IMR-90 (cell line): ENCODE data around the gene KCNMB1. TPM values are rescaled to one million over a fixed set of nuclear protein-coding genes. Genes with fewer than 3 reads are reported as not detected.

ENCODE experiments used
- ATAC-seq: fragments of 200-7000 bp; cut with Tn5 transposase; 2 replicates; pipeline ENCODE4 v1.9.1; 2020; ENCODE audit warnings: low read depth, mild to moderate bottlenecking, moderate library complexity
- BruUV-seq: library from RNA; stranded (reverse); fragments of 400-500 nt; replicated peaks from 2 replicates; lab custom pipeline; 2021; lab: Mats Ljungman, UMichigan
- CTCF ChIA-PET: fragments of 300-600 bp; formaldehyde crosslinking; extraction: SDS; loops from one replicate; lab custom pipeline; 2021; ENCODE audit warnings: antibody characterized with exemption; lab: Yijun Ruan, JAX
- POLR2A ChIA-PET: fragments of 300-600 bp; sonication (Branson Sonifier 250); formaldehyde crosslinking; loops from one replicate; lab custom pipeline; 2022; ENCODE audit warnings: antibody characterized with exemption; ENCODE audit not compliant: unreplicated experiment; lab: Charles Lee
- DNase-seq: peaks from one replicate; pipeline ENCODE4 v3.0.0; 2013
- H2AFZ ChIP-seq: replicated peaks from 2 replicates; pipeline ENCODE3; 2013; ENCODE audit warnings: low read length, mild to moderate bottlenecking; ENCODE audit not compliant: poor library complexity
- H2AK5ac ChIP-seq: 2 replicates; pipeline ENCODE4 v1.6.1; 2013; ENCODE audit warnings: low read depth, low read length, inconsistent platforms
- H2AK9ac ChIP-seq: replicated peaks from 2 replicates; pipeline ENCODE3; 2013; ENCODE audit warnings: mild to moderate bottlenecking, low read depth, low read length, moderate library complexity; ENCODE audit not compliant: poor library complexity
- H2BK120ac ChIP-seq: 2 replicates; pipeline ENCODE4 v1.6.1; 2013; ENCODE audit warnings: low read depth, low read length, inconsistent platforms
- H2BK15ac ChIP-seq: 3 replicates; pipeline ENCODE4 v1.6.1; 2013; ENCODE audit warnings: low read depth, low read length, inconsistent platforms
- H2BK20ac ChIP-seq: 2 replicates; pipeline ENCODE4 v1.6.1; 2013; ENCODE audit warnings: low read depth, mild to moderate bottlenecking, inconsistent platforms, low read length, moderate library complexity
- H2BK5ac ChIP-seq: 2 replicates; pipeline ENCODE4 v1.6.1; 2013; ENCODE audit warnings: mild to moderate bottlenecking, low read depth, low read length, inconsistent platforms; ENCODE audit not compliant: poor library complexity, severe bottlenecking
- H3K14ac ChIP-seq: replicated peaks from 2 replicates; pipeline ENCODE4 v1.6.1; 2013; ENCODE audit warnings: low read depth, low read length, inconsistent platforms
- H3K18ac ChIP-seq: 2 replicates; pipeline ENCODE4 v1.6.1; 2013; ENCODE audit warnings: low read depth, low read length, control low read depth
- H3K23ac ChIP-seq: 2 replicates; pipeline ENCODE4 v1.6.1; 2013; ENCODE audit warnings: low read depth, low read length, inconsistent platforms
- H3K27ac ChIP-seq: 2 replicates; pipeline ENCODE4 v1.5.1; 2013; ENCODE audit warnings: mild to moderate bottlenecking, control low read depth, low read length; ENCODE audit not compliant: insufficient read depth
- H3K27me3 ChIP-seq: 2 replicates; pipeline ENCODE4 v1.6.1; 2013; ENCODE audit warnings: low read length; ENCODE audit not compliant: control insufficient read depth, insufficient read depth
- H3K36me3 ChIP-seq: 2 replicates; pipeline ENCODE4 v1.6.1; 2013; ENCODE audit warnings: low read length, mixed read lengths; ENCODE audit not compliant: control insufficient read depth, insufficient read depth
- H3K4ac ChIP-seq: 2 replicates; pipeline ENCODE4 v1.6.1; 2013; ENCODE audit warnings: low read depth, low read length, inconsistent platforms
- H3K4me1 ChIP-seq: 2 replicates; pipeline ENCODE4 v1.6.1; 2013; ENCODE audit warnings: low read length, mixed read lengths; ENCODE audit not compliant: control insufficient read depth, insufficient read depth
- H3K4me2 ChIP-seq: 2 replicates; pipeline ENCODE4 v1.6.1; 2013; ENCODE audit warnings: low read depth, mild to moderate bottlenecking, control low read depth, low read length, moderate library complexity
- H3K4me3 ChIP-seq: 2 replicates; pipeline ENCODE4 v1.5.1; 2013; ENCODE audit warnings: low read depth, mild to moderate bottlenecking, control low read depth, low read length, moderate library complexity; ENCODE audit not compliant: insufficient read depth
- H3K56ac ChIP-seq: 2 replicates; pipeline ENCODE4 v1.6.1; 2013; ENCODE audit warnings: low read length, inconsistent platforms; ENCODE audit not compliant: insufficient read depth; ENCODE audit errors: extremely low read depth
- H3K79me1 ChIP-seq, 2 experiments: 2 replicates each; pipeline ENCODE4 v1.6.1; 2013; ENCODE audit warnings: low read length in 2 of 2, inconsistent platforms in 1 of 2, low read depth in 1 of 2
- H3K9ac ChIP-seq: 2 replicates; pipeline ENCODE4 v1.6.1; 2013; ENCODE audit warnings: low read depth, low read length, control low read depth
- H3K9me1 ChIP-seq: 2 replicates; pipeline ENCODE4 v1.6.1; 2013; ENCODE audit warnings: low read length, inconsistent platforms; ENCODE audit not compliant: insufficient read depth
- H3K9me3 ChIP-seq: 2 replicates; pipeline ENCODE4 v1.6.1; 2013; ENCODE audit warnings: low read length; ENCODE audit not compliant: control insufficient read depth, insufficient read depth
- H4K20me1 ChIP-seq: 2 replicates; pipeline ENCODE4 v1.6.1; 2013; ENCODE audit warnings: low read length, inconsistent platforms; ENCODE audit not compliant: insufficient read depth
- H4K5ac ChIP-seq: 2 replicates; pipeline ENCODE4 v1.6.1; 2013; ENCODE audit warnings: mild to moderate bottlenecking, low read depth, low read length, control low read depth
- H4K8ac ChIP-seq, 2 experiments: 2 replicates each; pipeline ENCODE4 v1.6.1; 2013; ENCODE audit warnings: low read depth in 2 of 2, low read length in 2 of 2, control low read depth in 1 of 2, inconsistent platforms in 1 of 2
- H4K91ac ChIP-seq: 2 replicates; pipeline ENCODE4 v1.6.1; 2013; ENCODE audit warnings: low read depth, low read length, inconsistent platforms; ENCODE audit not compliant: insufficient read depth
- MAFK ChIP-seq: IDR thresholded peaks from 2 replicates; pipeline ENCODE4 v1.6.1; 2012; ENCODE audit warnings: low read depth, low read length, improper control_type of control experiment
- MAZ ChIP-seq: IDR thresholded peaks from 2 replicates; pipeline ENCODE4 v1.6.1; 2012; ENCODE audit warnings: low read depth, mild to moderate bottlenecking, low read length, improper control_type of control experiment, moderate library complexity, borderline replicate concordance
- RFX5 ChIP-seq: IDR thresholded peaks from 2 replicates; pipeline ENCODE4 v1.8.0; 2012; ENCODE audit warnings: low read depth, mild to moderate bottlenecking, low read length, moderate library complexity
- SMC3 ChIP-seq: fragments of 150-350 bp; IDR thresholded peaks from 2 replicates; pipeline ENCODE4 v1.6.1; 2016; ENCODE audit warnings: low read depth, mild to moderate bottlenecking, antibody characterized with exemption, low read length, moderate library complexity
- WGBS, 2 experiments: methylation state at CpG; one replicate each; pipeline versions ENCODE4 v1.1.5 to v1.1.7; 2013; ENCODE audit warnings: missing lambda C conversion rate in 2 of 2; ENCODE audit not compliant: insufficient read length in 1 of 2; ENCODE audit errors: extremely low coverage in 2 of 2; 5-methylcytosine and 5-hydroxymethylcytosine counted together
- dilution Hi-C: fragments of 300-500 bp; cut with HindIII; formaldehyde crosslinking; loops from one replicate; pipeline ENCODE4 v1.14.3; 2018; ENCODE audit warnings: low sequenced_read_pairs; ENCODE audit not compliant: unreplicated experiment
- in situ Hi-C: fragments of 300-500 bp; cut with MboI; formaldehyde crosslinking; loops from 3 replicates; pipeline ENCODE4 v1.14.3; 2019; ENCODE audit warnings: low sequenced_read_pairs, inconsistent platforms, mixed read lengths
- intact Hi-C: fragments of 100-400 bp; cut with micrococcal nuclease; formaldehyde crosslinking; loops from 2 replicates; pipeline ENCODE4 v1.10.0; 2022
- polyA plus RNA-seq, 3 experiments: library from polyadenylated mRNA; depleted of rRNA; stranded (reverse); fragments of >200 nt; gene quantifications; 2 replicates each; pipeline ENCODE4 v1.2.3, GENCODE V29; 2012; ENCODE audit warnings: low replicate concordance in 1 of 3
- total RNA-seq: library from RNA; depleted of rRNA; stranded (reverse); fragments of >200 nt; gene quantifications from 2 replicates; pipeline ENCODE4 v1.2.3, GENCODE V29; 2012
- TF ChIP-seq, protein P1 (sequence below): fragments of 150-350 bp; IDR thresholded peaks from 2 replicates; pipeline ENCODE4 v1.6.1; 2017; ENCODE audit warnings: mild to moderate bottlenecking, antibody characterized with exemption, low read length, low read depth

The KCNMB1 gene
- total and polyA plus RNA-seq, 2 of the 4 experiments (the other 2 are of a cell fraction), result not detected

DNA sequence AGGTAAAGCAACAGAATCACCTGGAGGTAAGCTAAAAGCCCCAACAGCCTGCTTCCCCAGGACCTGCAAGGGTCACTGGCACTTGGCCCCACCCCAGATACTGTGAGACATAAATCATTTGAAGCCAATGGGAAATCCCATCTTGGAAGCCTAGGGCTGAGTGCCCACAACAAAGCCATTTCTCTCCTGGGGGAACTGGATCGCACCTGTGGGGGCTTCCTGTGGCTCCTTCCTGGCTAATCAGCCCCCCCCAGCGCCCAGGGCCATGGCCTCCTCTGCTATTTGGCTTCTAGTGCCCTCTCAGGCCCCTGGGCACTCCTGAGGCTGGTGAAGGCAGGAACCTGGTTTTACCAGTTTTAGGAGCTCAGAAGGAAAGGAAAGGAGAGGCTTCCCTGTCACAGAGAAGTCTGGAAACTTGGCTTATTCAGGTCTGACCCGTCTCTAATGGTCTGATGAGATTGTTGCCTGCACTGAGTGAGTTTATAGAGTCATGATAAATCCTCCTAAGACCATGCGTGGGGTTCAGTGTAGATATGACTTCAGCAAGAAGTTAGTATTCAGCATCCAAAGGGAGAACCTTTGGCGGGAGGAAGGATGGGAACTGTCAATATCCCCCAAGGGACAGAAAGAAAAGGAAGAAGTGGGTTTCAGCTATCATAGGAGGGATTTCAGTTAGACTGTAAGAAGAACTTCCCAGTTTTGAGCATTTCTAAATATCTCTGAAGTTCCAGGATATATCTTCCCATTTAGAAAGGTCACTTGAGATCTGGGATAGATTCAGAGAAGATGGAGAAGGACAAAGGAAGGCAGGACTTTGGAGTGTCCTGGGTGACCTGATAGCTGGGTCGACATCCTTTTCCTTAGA is 1.2 kb downstream of the KCNMB1 start:
- Histone ChIP-seq H3K56ac (no peak overlapping the region), H3K36me3 (no peaks in the 10 kb centered on the region), H3K23ac (no peak overlapping the region), H2AK5ac (no peak overlapping the region), H2BK15ac (no peak overlapping the region), H2AK9ac (no peak overlapping the region), H4K8ac (no peak overlapping the region), H3K14ac (no peak overlapping the region), H2BK20ac (no peak overlapping the region), H3K79me1 (no peaks in the 10 kb centered on the region), H3K27me3 (no peaks in the 10 kb centered on the region; the same call in 1 of the 2 replicates), H4K91ac (no peak overlapping the region), H3K9me1 (no peaks in the 10 kb centered on the region), H4K5ac (no peak overlapping the region), H2BK120ac (no peak overlapping the region), H3K4me3 (no peak overlapping the region), H2BK5ac (no peak overlapping the region), H2AFZ (no peak overlapping the region), H3K4me1 (no peaks in the 10 kb centered on the region), H3K18ac (no peak overlapping the region), H3K4ac (no peak overlapping the region), H3K9ac (no peak overlapping the region), H3K27ac (no peak overlapping the region), H3K9me3 (no peaks in the 10 kb centered on the region), H3K4me2 (no peak overlapping the region), H4K20me1 (no peaks in the 10 kb centered on the region)
- intact Hi-C loops, result no loop called here
- ChIA-PET POLR2A (no interaction called here), CTCF (no interaction called here)
- DNase-seq (no peak), ATAC-seq (no peak)
- dilution Hi-C loops, result no loop called here
- BruUV-seq, result no TSS peak
- TF ChIP-seq MAFK, result no peak
- TF ChIP-seq, protein P1, sequence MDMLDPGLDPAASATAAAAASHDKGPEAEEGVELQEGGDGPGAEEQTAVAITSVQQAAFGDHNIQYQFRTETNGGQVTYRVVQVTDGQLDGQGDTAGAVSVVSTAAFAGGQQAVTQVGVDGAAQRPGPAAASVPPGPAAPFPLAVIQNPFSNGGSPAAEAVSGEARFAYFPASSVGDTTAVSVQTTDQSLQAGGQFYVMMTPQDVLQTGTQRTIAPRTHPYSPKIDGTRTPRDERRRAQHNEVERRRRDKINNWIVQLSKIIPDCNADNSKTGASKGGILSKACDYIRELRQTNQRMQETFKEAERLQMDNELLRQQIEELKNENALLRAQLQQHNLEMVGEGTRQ, result no peak
- no peak for TF ChIP-seq RFX5
- TF ChIP-seq MAZ, result no peak
- TF ChIP-seq SMC3, result no peak
- 0% methylated on average over 1 of the region's 6 CpGs; no CpG with 5 or more reads in 1 of the 2 experiments for WGBS, 2 experiments
- in situ Hi-C loops, result no loop called here
